ENCODE data around the gene SUN2. TPM values are rescaled to one million over a fixed set of nuclear protein-coding genes. Genes with fewer than 3 reads are reported as not detected.

SUN2 gene
- total and polyA plus RNA-seq, 4 donors, result 58.6 to 220 (median 107) TPM

GRCh38 chr22:38715852-38716251 is 39.9 kb downstream of the SUN2 start:
- Histone ChIP-seq H3K4me3 (no peak overlapping the region), H3K27me3 (ENCODE audit: control insufficient read depth in 3 of 3, insufficient read depth in 3 of 3, low read length in 2 of 3) (no peaks in the 10 kb centered on the region), H3K27ac (ENCODE audit: low read depth in 1 of 2, low read length in 1 of 2) (no peak overlapping the region), H3K4me1 (ENCODE audit: control insufficient read depth in 5 of 5, insufficient read depth in 5 of 5, low read length in 5 of 5) (peaks cover 0 to 19% (median 3%) of the 10 kb centered on the region in 5 donors), H3K36me3 (ENCODE audit: control insufficient read depth in 4 of 4, insufficient read depth in 4 of 4, low read length in 4 of 4) (peaks cover 7 to 26% (median 21%) of the 10 kb centered on the region in 4 donors), H3K9me3 (ENCODE audit: control insufficient read depth in 4 of 4, insufficient read depth in 3 of 4, low read length in 3 of 4) (peaks cover 0 to 1% (median 0%) of the 10 kb centered on the region in 4 donors), H3K9ac (ENCODE audit: insufficient read depth in 1 of 2, low read length in 2 of 2) (no peak overlapping the region)
- 95 to 96% methylated on average over 15 of the region's 15 CpGs for WGBS, 2 donors
- no peak for TF ChIP-seq CTCF (IDR thresholded peaks at IDR 0.05; ENCODE audit: control extremely low read depth, extremely low read depth)
- no peak for ATAC-seq (ENCODE audit: insufficient read depth, low FRiP score)
- DNase-seq, result no peak

- 69 to 75% methylated on average over 9 of the region's 9 CpGs for WGBS, 2 donors
- no peak for TF ChIP-seq CTCF (IDR thresholded peaks at IDR 0.05; ENCODE audit: control extremely low read depth, extremely low read depth)
- Histone ChIP-seq H3K9ac (ENCODE audit: insufficient read depth in 1 of 2, low read length in 2 of 2) (no peak overlapping the region), H3K36me3 (ENCODE audit: control insufficient read depth in 4 of 4, insufficient read depth in 4 of 4, low read length in 4 of 4) (peaks cover 9 to 22% (median 17%) of the 10 kb centered on the region in 4 donors), H3K27ac (ENCODE audit: low read depth in 1 of 2, low read length in 1 of 2) (no peak overlapping the region), H3K4me3 (no peak overlapping the region), H3K27me3 (ENCODE audit: control insufficient read depth in 3 of 3, insufficient read depth in 3 of 3, low read length in 2 of 3) (no peaks in the 10 kb centered on the region), H3K9me3 (ENCODE audit: control insufficient read depth in 4 of 4, insufficient read depth in 3 of 4, low read length in 3 of 4) (peaks cover 0 to 1% (median 0%) of the 10 kb centered on the region in 4 donors), H3K4me1 (ENCODE audit: control insufficient read depth in 5 of 5, insufficient read depth in 5 of 5, low read length in 5 of 5) (peaks cover 0 to 19% (median 3%) of the 10 kb centered on the region in 5 donors)
- ATAC-seq (ENCODE audit: insufficient read depth, low FRiP score) (no peak), DNase-seq (no peak)
Observed at GRCh38 chr22:38715176-38715764, 40.5 kb downstream of the SUN2 start.

- Histone ChIP-seq H3K27me3 (ENCODE audit: control insufficient read depth in 3 of 3, insufficient read depth in 3 of 3, low read length in 2 of 3) (no peaks in the 10 kb centered on the region), H3K4me1 (ENCODE audit: control insufficient read depth in 5 of 5, insufficient read depth in 5 of 5, low read length in 5 of 5) (peaks cover 0 to 19% (median 3%) of the 10 kb centered on the region in 5 donors), H3K27ac (ENCODE audit: low read depth in 1 of 2, low read length in 1 of 2) (no peak overlapping the region), H3K4me3 (no peak overlapping the region), H3K9ac (ENCODE audit: insufficient read depth in 1 of 2, low read length in 2 of 2) (no peak overlapping the region), H3K9me3 (ENCODE audit: control insufficient read depth in 4 of 4, insufficient read depth in 3 of 4, low read length in 3 of 4) (peaks cover 0 to 1% (median 0%) of the 10 kb centered on the region in 4 donors), H3K36me3 (ENCODE audit: control insufficient read depth in 4 of 4, insufficient read depth in 4 of 4, low read length in 4 of 4) (peaks cover 9 to 25% (median 17%) of the 10 kb centered on the region in 4 donors)
- TF ChIP-seq CTCF (IDR thresholded peaks at IDR 0.05; ENCODE audit: control extremely low read depth, extremely low read depth), result no peak
- ATAC-seq (ENCODE audit: insufficient read depth, low FRiP score), result no peak
- DNase-seq, result no peak
- WGBS, 2 donors, result 86 to 92% methylated on average over 8 of the region's 8 CpGs
Observed at GRCh38 chr22:38713921-38714320, 41.9 kb downstream of the SUN2 start.
